MCF 10A (cell line): ENCODE results near the gene DSTYK. TPM values are rescaled to one million over a fixed set of nuclear protein-coding genes. Genes with fewer than 3 reads are reported as not detected.
"Not testable (repeated sequence)": the region's sequence is repeated elsewhere in the genome, so short reads cannot be mapped to it uniquely, and the experiment has no call there.

Experiments
- BruUV-seq: library from RNA; stranded (reverse); fragments of 400-500 nt; replicated peaks from 2 replicates; lab custom pipeline; 2021; lab: Mats Ljungman, UMichigan
- CTCF ChIA-PET: fragments of 300-600 bp; sonication (Branson Sonifier 250); formaldehyde crosslinking; extraction: SDS; loops from one replicate; lab custom pipeline; 2021; ENCODE audit warnings: antibody characterized with exemption, inconsistent platforms; lab: Yijun Ruan, JAX
- POLR2A ChIA-PET: fragments of 300-600, 350-650 bp; sonication (Branson Sonifier 250); formaldehyde crosslinking; extraction: SDS; loops from one replicate; lab custom pipeline; 2020; ENCODE audit warnings: antibody characterized with exemption, inconsistent platforms; lab: Yijun Ruan, JAX
- DNase-seq: peaks from one replicate; pipeline ENCODE4 v3.0.0-alpha.2; 2018; ENCODE audit not compliant: unreplicated experiment
- H3K27ac Mint-ChIP-seq: one replicate; pipeline ENCODE4 v1.8.0; 2022; ENCODE audit warnings: mild to moderate bottlenecking, low read depth, mixed read lengths; ENCODE audit not compliant: unreplicated experiment
- H3K27me3 Mint-ChIP-seq: one replicate; pipeline ENCODE4 v1.8.0; 2022; ENCODE audit warnings: mixed read lengths; ENCODE audit not compliant: insufficient read depth, unreplicated experiment
- H3K36me3 Mint-ChIP-seq: one replicate; pipeline ENCODE4 v1.8.0; 2022; ENCODE audit warnings: mild to moderate bottlenecking, moderate library complexity, mixed read lengths; ENCODE audit not compliant: insufficient read depth, unreplicated experiment
- H3K4me1 Mint-ChIP-seq: one replicate; pipeline ENCODE4 v1.8.0; 2022; ENCODE audit warnings: mixed read lengths; ENCODE audit not compliant: insufficient read depth, unreplicated experiment
- H3K4me3 Mint-ChIP-seq: one replicate; pipeline ENCODE4 v1.8.0; 2022; ENCODE audit warnings: mild to moderate bottlenecking, moderate library complexity, mixed read lengths; ENCODE audit not compliant: unreplicated experiment
- H3K9me3 Mint-ChIP-seq: one replicate; pipeline ENCODE4 v1.8.0; 2022; ENCODE audit warnings: mixed read lengths; ENCODE audit not compliant: unreplicated experiment
- CTCF ChIP-seq: fragments of 200-600 bp; IDR thresholded peaks from one replicate; pipeline ENCODE4 v1.8.0; 2022; ENCODE audit warnings: antibody characterized with exemption, mild to moderate bottlenecking; ENCODE audit not compliant: unreplicated experiment
- intact Hi-C: fragments of 100-400 bp; cut with micrococcal nuclease; formaldehyde crosslinking; loops from 2 replicates; pipeline ENCODE4 v1.14.1; 2022
- total RNA-seq: library from RNA; stranded (reverse); gene quantifications from 2 replicates; pipeline ENCODE4 v1.2.3, GENCODE V29; 2022

Gene DSTYK
- total RNA-seq, 1 experiment from 2014 or later: 18.4 TPM

GRCh38 chr1:205236951-205237475 lies 25.5 kb upstream of the DSTYK start:
- H3K4me1 Mint-ChIP-seq: no peaks in the 10 kb centered on the region
- intact Hi-C loops: no loop called here
- no TSS peak for BruUV-seq
- H3K36me3 Mint-ChIP-seq: no peaks in the 10 kb centered on the region
- no peak overlapping the region for H3K27ac Mint-ChIP-seq
- no peak overlapping the region for H3K4me3 Mint-ChIP-seq
- H3K27me3 Mint-ChIP-seq: peaks cover 15% of the 10 kb centered on the region
- CTCF ChIA-PET: interaction anchor here (0.5 to 13.6 kb wide), 6 partner anchors 11 to 261 kb away, joined by 3 to 205 read pairs (median 4); no protein-coding TSS in a partner anchor
- no peak for TF ChIP-seq CTCF
- DNase-seq: no peak
- POLR2A ChIA-PET: interaction anchor here (0.9 kb wide), 1 partner anchor 37 kb away, joined by 3 read pairs; no protein-coding TSS in a partner anchor
- H3K9me3 Mint-ChIP-seq: no peaks in the 10 kb centered on the region

GRCh38 chr1:205236526-205236925 lies 25.0 kb upstream of the DSTYK start:
- H3K27me3 Mint-ChIP-seq: peaks cover 15% of the 10 kb centered on the region
- intact Hi-C loops: no loop called here
- no peaks in the 10 kb centered on the region for H3K9me3 Mint-ChIP-seq
- ChIA-PET POLR2A (interaction anchor here (0.9 kb wide), 1 partner anchor 37 kb away, joined by 3 read pairs; no protein-coding TSS in a partner anchor), CTCF (interaction anchor here (0.5 to 13.6 kb wide), 6 partner anchors 10 to 771 kb away, joined by 3 to 205 read pairs (median 4); no protein-coding TSS in a partner anchor)
- H3K4me1 Mint-ChIP-seq: no peaks in the 10 kb centered on the region
- H3K36me3 Mint-ChIP-seq: no peaks in the 10 kb centered on the region
- TF ChIP-seq CTCF: no peak
- no peak for DNase-seq
- BruUV-seq: no TSS peak
- H3K4me3 Mint-ChIP-seq: no peak overlapping the region
- no peak overlapping the region for H3K27ac Mint-ChIP-seq

GRCh38 chr1:205235951-205236350 lies 24.4 kb upstream of the DSTYK start:
- intact Hi-C loops: no loop called here
- CTCF ChIA-PET: interaction anchor here (0.6 to 13.6 kb wide), 5 partner anchors 20 to 771 kb away, joined by 3 to 205 read pairs (median 3); no protein-coding TSS in a partner anchor

GRCh38 chr1:205233986-205234385 lies 22.5 kb upstream of the DSTYK start:
- CTCF ChIA-PET: interaction anchor here (0.6 to 12.2 kb wide), 3 partner anchors 22 to 118 kb away, joined by 4 to 487 read pairs (median 5); no protein-coding TSS in a partner anchor

More at GRCh38 chr1:205235951-205236350, 24.4 kb upstream of the DSTYK start:
- no peak for TF ChIP-seq CTCF
- Mint-ChIP-seq H3K4me1 (no peaks in the 10 kb centered on the region), H3K4me3 (no peak overlapping the region), H3K27me3 (peaks cover 15% of the 10 kb centered on the region), H3K36me3 (no peaks in the 10 kb centered on the region), H3K9me3 (no peaks in the 10 kb centered on the region), H3K27ac (no peak overlapping the region)
- POLR2A ChIA-PET: interaction anchor here (0.9 kb wide), 1 partner anchor 38 kb away, joined by 3 read pairs; no protein-coding TSS in a partner anchor
- no TSS peak for BruUV-seq
- no peak for DNase-seq

More at GRCh38 chr1:205233986-205234385, 22.5 kb upstream of the DSTYK start:
- DNase-seq, H3K9me3 Mint-ChIP-seq, H3K36me3 Mint-ChIP-seq, H3K4me1 Mint-ChIP-seq, BruUV-seq, H3K4me3 Mint-ChIP-seq, intact Hi-C loops, H3K27ac Mint-ChIP-seq: not testable (repeated sequence)
- H3K27me3 Mint-ChIP-seq: peaks cover 15% of the 10 kb centered on the region
- POLR2A ChIA-PET: interaction anchor here (0.6 to 1.4 kb wide), 4 partner anchors 21 to 91 kb away, joined by 3 to 5 read pairs (median 4); no protein-coding TSS in a partner anchor
